Sigmoid colon (tissue), 4 donors: ENCODE measurements around the gene ITSN2.

ENCODE experiments used
- CTCF ChIP-seq, 4 experiments: fragments of 450-650 bp in 3 of 4; fragments of 200-600 bp in 1 of 4; IDR thresholded peaks; one replicate each; pipeline ENCODE4 v1.5.1; 2016 to 2019; ENCODE audit warnings: antibody characterized with exemption in 4 of 4, mild to moderate bottlenecking in 3 of 4, moderate library complexity in 2 of 4
- EP300 ChIP-seq, 4 donors: sonication (generic); formaldehyde crosslinking; IDR thresholded peaks; one replicate each; pipeline ENCODE4 v1.6.1; 2017; ENCODE audit warnings: antibody characterized with exemption in 4 of 4
- POLR2A ChIP-seq, 2 donors: fragments of 450-650 bp; IDR thresholded peaks; one replicate each; pipeline ENCODE4 v1.6.1; 2016; ENCODE audit warnings: antibody characterized with exemption in 2 of 2, mild to moderate bottlenecking in 2 of 2, moderate library complexity in 2 of 2
- POLR2AphosphoS5 ChIP-seq, 4 donors: sonication (generic); formaldehyde crosslinking; IDR thresholded peaks; one replicate each; pipeline ENCODE4 v1.6.1; 2017; ENCODE audit warnings: antibody characterized with exemption in 4 of 4

GRCh38 chr2:24307961-24308360 is 52.4 kb downstream of the ITSN2 start:
- TF ChIP-seq CTCF (IDR thresholded peaks at IDR 0.05) = no peak
- TF ChIP-seq POLR2A (IDR thresholded peaks at IDR 0.05) = no peak
- TF ChIP-seq POLR2AphosphoS5 (IDR thresholded peaks at IDR 0.05) = no peak
- TF ChIP-seq EP300 (IDR thresholded peaks at IDR 0.05) = no peak
